Stomach (tissue), 9 donors: Measurements from ENCODE around the gene STK32C. TPM values are rescaled to one million over a fixed set of nuclear protein-coding genes. Genes with fewer than 3 reads are reported as not detected.

Experiments used
- DNase-seq, 2 donors: peaks; one replicate each; pipeline versions ENCODE4 v3.0.0 to v3.0.0-alpha.2; 2013 to 2019
- H3K27ac ChIP-seq, 5 donors: fragments of 200-600 bp in 4 of 5; sonication (generic) in 4 of 5; one replicate each; pipeline ENCODE4 v1.5.1; 2013 to 2019; ENCODE audit warnings: mild to moderate bottlenecking in 1 of 5, moderate library complexity in 1 of 5
- H3K27me3 ChIP-seq, 3 donors: fragments of 200-600 bp; sonication (generic); one replicate each; pipeline ENCODE4 v1.5.1; 2017 to 2019; ENCODE audit warnings: mixed run types in 1 of 3
- H3K36me3 ChIP-seq, 4 donors: fragments of 200-600 bp; sonication (generic); 1 replicate in 3 of 4; 2 replicates in 1 of 4; pipeline ENCODE4 v1.5.1; 2016 to 2019
- H3K4me1 ChIP-seq, 4 donors: fragments of 200-600 bp; sonication (generic); one replicate each; pipeline ENCODE4 v1.5.1; 2016 to 2019
- H3K4me3 ChIP-seq, 4 donors: fragments of 200-600 bp; sonication (generic) in 3 of 4; one replicate each; pipeline ENCODE4 v1.5.1; 2016 to 2019; ENCODE audit warnings: mild to moderate bottlenecking in 1 of 4
- H3K9me3 ChIP-seq, 4 donors: fragments of 200-600 bp; sonication (generic); one replicate each; pipeline ENCODE4 v1.5.1; 2016 to 2019
- EP300 ChIP-seq: sonication (generic); formaldehyde crosslinking; IDR thresholded peaks from one replicate; pipeline ENCODE4 v1.6.1; 2017; ENCODE audit warnings: antibody characterized with exemption
- POLR2A ChIP-seq, 4 donors: fragments of 450-650 bp; IDR thresholded peaks; one replicate each; pipeline ENCODE4 v1.6.1; 2016; ENCODE audit warnings: antibody characterized with exemption in 4 of 4, control low read depth in 2 of 4, mild to moderate bottlenecking in 1 of 4, moderate library complexity in 1 of 4
- POLR2AphosphoS5 ChIP-seq, 3 donors: sonication (generic); formaldehyde crosslinking; IDR thresholded peaks; one replicate each; pipeline ENCODE4 v1.6.1; 2016; ENCODE audit warnings: antibody characterized with exemption in 3 of 3
- WGBS, 5 donors: extraction: QIAGEN DNeasy Blood & Tissue Kit in 3 of 5; methylation state at CpG; one replicate each; pipeline versions ENCODE4 v1.1.5 to v1.1.7; 2013 to 2018; 5-methylcytosine and 5-hydroxymethylcytosine counted together
- intact Hi-C: fragments of 100-400 bp; cut with DNase I; formaldehyde crosslinking; loops from one replicate; pipeline ENCODE4 v1.15.1; 2023; ENCODE audit warnings: low total_unique reads
- polyA plus RNA-seq, 3 donors: library from polyadenylated mRNA; stranded (reverse); fragments of 200-250 nt; gene quantifications; one replicate each; pipeline ENCODE4 v1.2.3, GENCODE V29; 2013
- total RNA-seq, 5 donors: library from RNA; depleted of rRNA; stranded (reverse); fragments of >200 nt; gene quantifications; one replicate each; pipeline versions ENCODE4 v1.1.0 to v1.2.3, GENCODE V29; 2014 to 2016
- TF ChIP-seq, protein P1 (sequence below), 7 experiments: fragments of 450-650 bp in 4 of 7; fragments of 200-600 bp in 3 of 7; sonication (generic) in 3 of 7; IDR thresholded peaks; one replicate each; pipeline ENCODE4 v1.5.1; 2016 to 2019; ENCODE audit warnings: antibody characterized with exemption in 7 of 7, control low read depth in 2 of 7, mild to moderate bottlenecking in 1 of 7
- donor health status: healthy with polysubstance abuse.
- donor health status: Bipolar disorder and iron deficiency.
- donor health status: healthy.

The STK32C gene
- total and polyA plus RNA-seq, 8 donors: 1.6 to 71.0 (median 7.9) TPM; not detected in 1

DNA sequence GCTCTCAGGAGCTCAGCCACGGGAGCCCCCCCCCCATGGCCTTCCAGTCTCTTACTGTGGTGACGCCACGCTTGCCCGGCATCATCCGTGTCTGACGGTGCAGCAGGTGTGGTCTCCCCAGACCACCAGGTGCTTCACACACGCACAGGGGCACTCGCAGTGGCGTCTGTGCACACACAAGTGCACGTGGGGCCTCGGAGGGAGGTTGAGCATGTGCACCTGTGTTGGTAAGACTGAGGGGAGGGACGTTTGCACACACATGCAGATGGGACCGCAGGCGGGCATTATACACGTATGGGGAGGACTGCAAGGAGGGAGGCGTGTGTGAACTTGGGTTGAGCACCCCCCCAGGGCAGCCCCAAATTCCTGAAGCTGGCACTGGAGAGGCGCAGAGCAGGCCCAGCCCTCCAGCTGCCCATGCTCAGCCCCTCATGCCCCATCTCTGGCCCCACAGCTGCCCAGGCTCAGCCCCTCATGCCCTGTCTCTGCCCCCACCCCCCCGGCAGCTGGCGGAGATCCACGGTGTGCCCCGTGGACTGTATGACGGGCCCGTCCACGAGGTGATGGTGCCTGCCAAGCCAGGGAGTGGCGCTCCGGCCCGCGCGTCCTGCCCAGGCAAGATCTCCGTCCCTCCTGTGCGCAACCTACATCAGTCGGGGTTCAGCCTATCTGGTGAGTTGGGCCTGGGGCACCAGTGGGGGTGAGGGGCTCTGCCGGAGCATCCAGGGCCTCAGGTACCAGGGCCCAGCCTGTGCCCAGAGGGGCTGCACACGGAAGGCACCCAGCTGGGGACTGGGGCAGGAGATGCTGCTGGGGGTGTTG is 104.3 kb downstream of the STK32C start:
- Histone ChIP-seq H3K9me3 (no peaks in the 10 kb centered on the region), H3K36me3 (peaks cover 0 to 21% (median 0%) of the 10 kb centered on the region in 4 donors), H3K4me3 (no peak overlapping the region), H3K4me1 (no peaks in the 10 kb centered on the region), H3K27ac (no peak overlapping the region), H3K27me3 (peaks cover 0 to 14% (median 0%) of the 10 kb centered on the region in 3 donors)
- no peak for DNase-seq
- intact Hi-C loops: no loop called here
- TF ChIP-seq, protein P1, sequence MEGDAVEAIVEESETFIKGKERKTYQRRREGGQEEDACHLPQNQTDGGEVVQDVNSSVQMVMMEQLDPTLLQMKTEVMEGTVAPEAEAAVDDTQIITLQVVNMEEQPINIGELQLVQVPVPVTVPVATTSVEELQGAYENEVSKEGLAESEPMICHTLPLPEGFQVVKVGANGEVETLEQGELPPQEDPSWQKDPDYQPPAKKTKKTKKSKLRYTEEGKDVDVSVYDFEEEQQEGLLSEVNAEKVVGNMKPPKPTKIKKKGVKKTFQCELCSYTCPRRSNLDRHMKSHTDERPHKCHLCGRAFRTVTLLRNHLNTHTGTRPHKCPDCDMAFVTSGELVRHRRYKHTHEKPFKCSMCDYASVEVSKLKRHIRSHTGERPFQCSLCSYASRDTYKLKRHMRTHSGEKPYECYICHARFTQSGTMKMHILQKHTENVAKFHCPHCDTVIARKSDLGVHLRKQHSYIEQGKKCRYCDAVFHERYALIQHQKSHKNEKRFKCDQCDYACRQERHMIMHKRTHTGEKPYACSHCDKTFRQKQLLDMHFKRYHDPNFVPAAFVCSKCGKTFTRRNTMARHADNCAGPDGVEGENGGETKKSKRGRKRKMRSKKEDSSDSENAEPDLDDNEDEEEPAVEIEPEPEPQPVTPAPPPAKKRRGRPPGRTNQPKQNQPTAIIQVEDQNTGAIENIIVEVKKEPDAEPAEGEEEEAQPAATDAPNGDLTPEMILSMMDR (IDR thresholded peaks at IDR 0.05): no peak
- TF ChIP-seq POLR2AphosphoS5 (IDR thresholded peaks at IDR 0.05) (no peak), POLR2A (IDR thresholded peaks at IDR 0.05) (no peak), EP300 (no peak)
- 84 to 88% (median 87%) methylated on average over 19 to 34 of the region's 34 CpGs for WGBS, 5 donors

DNA sequence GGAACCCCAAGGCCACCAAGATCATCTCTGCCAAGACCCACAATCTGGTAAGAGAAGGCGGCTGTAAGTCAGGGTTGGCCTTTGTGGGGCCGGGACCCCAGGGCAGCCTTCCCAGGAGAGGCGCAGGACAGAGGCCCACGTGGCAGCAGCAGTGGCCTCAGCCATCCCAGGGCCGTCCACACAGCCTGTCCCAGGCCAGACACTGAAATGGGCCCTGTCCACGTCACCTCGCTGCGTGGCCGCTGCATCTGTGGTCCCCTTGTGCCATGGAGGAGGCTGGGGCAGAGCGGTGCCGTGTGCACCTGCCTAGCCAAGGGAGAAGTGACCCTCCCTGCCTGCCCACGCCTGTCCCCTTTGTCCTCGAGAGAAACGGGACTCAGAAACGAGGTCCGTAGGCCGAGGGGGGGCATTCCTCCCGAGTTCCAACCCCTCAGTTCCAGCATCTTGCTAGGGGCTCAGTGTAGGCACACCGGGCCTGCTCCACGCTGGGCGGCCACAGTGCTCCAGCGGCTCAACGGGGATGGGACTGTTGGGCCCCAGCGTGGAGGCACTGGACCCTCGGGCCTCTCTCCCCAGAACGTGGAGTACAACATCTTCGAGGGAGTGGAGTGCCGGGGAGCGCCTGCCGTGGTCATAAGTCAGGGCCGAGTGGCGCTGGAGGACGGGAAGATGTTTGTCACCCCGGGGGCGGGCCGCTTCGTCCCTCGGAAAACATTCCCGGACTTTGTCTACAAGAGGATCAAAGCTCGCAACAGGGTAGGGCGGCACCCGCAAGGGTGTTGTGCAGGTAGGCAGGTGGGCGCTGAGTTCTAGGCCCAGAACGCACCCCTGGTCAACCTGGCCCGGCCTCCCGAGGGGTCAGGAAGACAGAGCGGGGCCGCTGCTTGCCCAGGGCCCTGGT is 105.4 kb downstream of the STK32C start:
- 86 to 91% (median 87%) methylated on average over 39 to 48 of the region's 48 CpGs for WGBS, 5 donors
- Histone ChIP-seq H3K4me3 (no peak overlapping the region), H3K27me3 (peaks cover 0 to 21% (median 0%) of the 10 kb centered on the region in 3 donors), H3K36me3 (peaks cover 0 to 9% (median 0%) of the 10 kb centered on the region in 4 donors), H3K9me3 (no peaks in the 10 kb centered on the region), H3K27ac (no peak overlapping the region), H3K4me1 (no peaks in the 10 kb centered on the region)
- no peak for DNase-seq
- TF ChIP-seq POLR2AphosphoS5 (IDR thresholded peaks at IDR 0.05) (no peak), POLR2A (IDR thresholded peaks at IDR 0.05) (no peak), EP300 (no peak)
- TF ChIP-seq, protein P1 (IDR thresholded peaks at IDR 0.05): no peak
- intact Hi-C loops: no loop called here

DNA sequence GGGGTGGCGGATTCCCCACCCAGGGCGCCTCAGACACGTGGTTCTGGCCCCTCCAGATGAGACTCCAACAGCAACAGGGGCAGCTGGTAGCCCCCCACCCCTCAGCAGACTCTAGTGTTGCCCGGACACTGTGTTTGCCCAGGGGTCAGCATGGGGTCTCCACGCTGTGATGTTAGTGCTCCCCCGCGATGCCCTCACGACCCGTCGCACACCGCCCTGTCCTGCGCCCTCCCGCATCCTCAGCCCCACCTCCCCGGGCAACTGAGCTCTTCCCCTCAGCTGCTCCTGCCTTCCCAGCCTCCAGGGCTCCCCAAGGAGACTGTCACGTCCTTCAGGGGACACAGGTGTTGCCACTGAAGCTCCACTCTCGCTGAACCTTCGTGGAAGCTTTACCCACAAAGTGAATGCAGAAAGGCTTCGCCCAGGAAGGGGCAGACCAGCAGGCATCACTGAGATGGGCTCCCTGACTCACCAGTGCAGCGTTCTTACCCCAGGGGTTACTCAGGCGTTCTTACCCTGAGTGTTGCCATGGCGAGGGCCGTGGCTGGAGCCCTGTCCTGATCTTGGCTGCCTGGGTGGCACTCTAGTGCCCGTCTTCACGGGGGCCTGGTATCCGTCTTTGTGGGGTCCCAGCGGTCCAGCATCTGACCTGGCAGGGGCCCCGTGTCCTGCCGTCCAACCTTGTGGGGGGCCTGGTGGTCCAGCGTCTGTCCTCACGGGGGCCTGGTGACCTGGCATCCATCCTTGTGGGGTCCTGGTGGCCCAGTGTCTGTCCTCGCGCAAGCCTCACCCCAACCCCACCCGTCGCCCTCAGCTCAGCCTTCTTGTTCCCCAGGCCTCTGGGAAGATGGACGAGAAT is 106.4 kb downstream of the STK32C start:
- Histone ChIP-seq H3K27me3 (peaks cover 0 to 28% (median 0%) of the 10 kb centered on the region in 3 donors), H3K36me3 (peaks cover 0 to 3% (median 0%) of the 10 kb centered on the region in 4 donors), H3K27ac (no peak overlapping the region), H3K9me3 (no peaks in the 10 kb centered on the region), H3K4me3 (no peak overlapping the region), H3K4me1 (no peaks in the 10 kb centered on the region)
- DNase-seq: no peak
- 84 to 88% (median 87%) methylated on average over 25 to 35 of the region's 35 CpGs for WGBS, 5 donors
- intact Hi-C loops: no loop called here
- TF ChIP-seq, protein P1 (IDR thresholded peaks at IDR 0.05): no peak
- TF ChIP-seq POLR2A (IDR thresholded peaks at IDR 0.05): no peak
- no peak for TF ChIP-seq POLR2AphosphoS5 (IDR thresholded peaks at IDR 0.05)
- TF ChIP-seq EP300: no peak
